Measurements from ENCODE around the gene CNGB1. TPM values are rescaled to one million over a fixed set of nuclear protein-coding genes. Genes with fewer than 3 reads are reported as not detected.
A peak's percentile ranks its signal among the peaks of the same experiment; 100 is the strongest.
"Not testable (repeated sequence)": the region's sequence is repeated elsewhere in the genome, so short reads cannot be mapped to it uniquely, and the experiment has no call there.

The CNGB1 gene
- total RNA-seq, 1 donor from 2014 or later = 0.19 TPM

DNA sequence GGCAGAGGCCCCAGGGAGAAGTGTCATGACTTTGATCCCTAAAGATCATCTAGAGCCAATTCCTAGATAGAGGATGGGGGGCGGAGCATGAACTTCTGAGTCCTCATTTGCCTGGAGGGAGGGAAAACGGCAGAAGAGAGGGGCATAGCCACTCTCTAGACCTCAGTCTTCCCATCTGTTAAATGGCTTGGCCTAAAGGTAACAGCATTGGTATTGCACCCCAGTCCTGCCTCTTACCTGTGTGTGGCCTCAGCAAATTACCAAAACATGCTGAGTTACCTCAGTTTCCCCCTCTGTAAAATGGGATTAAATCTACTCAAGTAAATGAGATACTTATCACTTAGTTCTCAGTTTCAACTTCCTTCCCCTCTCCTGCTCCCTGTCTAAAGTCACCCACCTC lies 47.5 kb downstream of the CNGB1 start:
- H3K4me3 Mint-ChIP-seq = no peak overlapping the region
- TF ChIP-seq, protein P1, sequence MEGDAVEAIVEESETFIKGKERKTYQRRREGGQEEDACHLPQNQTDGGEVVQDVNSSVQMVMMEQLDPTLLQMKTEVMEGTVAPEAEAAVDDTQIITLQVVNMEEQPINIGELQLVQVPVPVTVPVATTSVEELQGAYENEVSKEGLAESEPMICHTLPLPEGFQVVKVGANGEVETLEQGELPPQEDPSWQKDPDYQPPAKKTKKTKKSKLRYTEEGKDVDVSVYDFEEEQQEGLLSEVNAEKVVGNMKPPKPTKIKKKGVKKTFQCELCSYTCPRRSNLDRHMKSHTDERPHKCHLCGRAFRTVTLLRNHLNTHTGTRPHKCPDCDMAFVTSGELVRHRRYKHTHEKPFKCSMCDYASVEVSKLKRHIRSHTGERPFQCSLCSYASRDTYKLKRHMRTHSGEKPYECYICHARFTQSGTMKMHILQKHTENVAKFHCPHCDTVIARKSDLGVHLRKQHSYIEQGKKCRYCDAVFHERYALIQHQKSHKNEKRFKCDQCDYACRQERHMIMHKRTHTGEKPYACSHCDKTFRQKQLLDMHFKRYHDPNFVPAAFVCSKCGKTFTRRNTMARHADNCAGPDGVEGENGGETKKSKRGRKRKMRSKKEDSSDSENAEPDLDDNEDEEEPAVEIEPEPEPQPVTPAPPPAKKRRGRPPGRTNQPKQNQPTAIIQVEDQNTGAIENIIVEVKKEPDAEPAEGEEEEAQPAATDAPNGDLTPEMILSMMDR (conservative IDR thresholded peaks at IDR 0.05) = no peak
- no peak for DNase-seq (ENCODE audit: extremely low spot score, unreplicated experiment)
- no peaks in the 10 kb centered on the region for H3K36me3 Mint-ChIP-seq
- no peaks in the 10 kb centered on the region for H3K9me3 Mint-ChIP-seq
- H3K27me3 Mint-ChIP-seq = no peaks in the 10 kb centered on the region
- H3K27ac Mint-ChIP-seq = no peak overlapping the region
- H3K4me1 Mint-ChIP-seq (ENCODE audit: unreplicated experiment) = no peaks in the 10 kb centered on the region

DNA sequence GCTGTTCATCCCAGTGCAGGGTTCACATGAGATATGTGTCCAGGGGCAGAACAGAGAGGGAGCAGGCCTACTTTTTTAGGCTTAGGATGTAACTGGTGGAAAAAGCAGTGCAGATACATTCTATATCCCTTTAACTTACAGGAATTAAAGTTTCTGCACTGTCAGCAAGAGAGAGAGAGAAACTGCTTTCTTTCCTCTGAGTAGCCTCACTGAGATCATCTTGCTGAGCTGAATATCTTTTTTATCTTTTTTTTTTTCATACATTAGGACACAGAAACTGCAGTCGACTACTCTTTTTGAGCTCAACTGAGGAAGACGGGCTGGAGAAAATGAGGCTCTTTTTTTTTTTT lies 50.1 kb downstream of the CNGB1 start:
- DNase-seq (ENCODE audit: extremely low spot score, unreplicated experiment) = no peak
- Mint-ChIP-seq H3K36me3 (no peaks in the 10 kb centered on the region), H3K27me3 (no peaks in the 10 kb centered on the region), H3K9me3 (no peaks in the 10 kb centered on the region), H3K4me1 (ENCODE audit: unreplicated experiment) (no peaks in the 10 kb centered on the region), H3K27ac (no peak overlapping the region), H3K4me3 (no peak overlapping the region)
- TF ChIP-seq, protein P1 (conservative IDR thresholded peaks at IDR 0.05) = no peak

DNA sequence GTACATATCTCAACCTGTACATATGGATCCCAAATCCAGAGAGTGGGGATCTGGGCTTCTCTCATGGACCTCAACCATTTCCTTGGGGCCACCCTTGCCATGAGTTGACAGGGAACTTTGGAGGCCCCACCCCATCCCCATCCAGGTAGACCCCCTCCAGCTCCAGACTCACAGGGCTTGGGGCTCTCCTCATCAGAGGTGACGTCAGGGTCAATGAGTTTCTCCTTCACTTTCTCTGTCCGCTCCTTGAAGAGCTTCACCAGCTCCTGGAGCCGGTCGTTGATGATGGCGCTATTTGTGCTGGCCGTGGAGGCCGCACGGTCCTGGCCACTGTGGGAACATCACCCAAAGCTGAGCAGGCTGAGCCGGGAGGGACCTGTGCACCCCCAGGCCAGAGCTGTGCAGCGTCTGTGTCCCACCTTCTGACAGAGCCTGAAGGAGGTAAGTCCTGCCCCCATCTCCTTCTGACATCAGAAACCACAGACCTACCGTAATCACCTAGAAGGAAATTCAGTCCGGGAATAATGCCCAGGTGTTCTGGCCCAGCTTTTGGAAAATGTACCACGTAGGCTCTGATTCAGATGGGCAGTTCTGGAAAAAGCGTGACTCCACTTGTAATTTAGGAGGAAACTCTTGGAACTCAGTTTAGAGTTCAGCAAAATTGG lies 50.6 kb downstream of the CNGB1 start:
- Mint-ChIP-seq H3K27me3 (no peaks in the 10 kb centered on the region), H3K4me3 (no peak overlapping the region), H3K9me3 (no peaks in the 10 kb centered on the region), H3K36me3 (no peaks in the 10 kb centered on the region), H3K4me1 (ENCODE audit: unreplicated experiment) (no peaks in the 10 kb centered on the region), H3K27ac (no peak overlapping the region)
- DNase-seq (ENCODE audit: extremely low spot score, unreplicated experiment) = no peak
- TF ChIP-seq, protein P1 (conservative IDR thresholded peaks at IDR 0.05) = no peak

DNA sequence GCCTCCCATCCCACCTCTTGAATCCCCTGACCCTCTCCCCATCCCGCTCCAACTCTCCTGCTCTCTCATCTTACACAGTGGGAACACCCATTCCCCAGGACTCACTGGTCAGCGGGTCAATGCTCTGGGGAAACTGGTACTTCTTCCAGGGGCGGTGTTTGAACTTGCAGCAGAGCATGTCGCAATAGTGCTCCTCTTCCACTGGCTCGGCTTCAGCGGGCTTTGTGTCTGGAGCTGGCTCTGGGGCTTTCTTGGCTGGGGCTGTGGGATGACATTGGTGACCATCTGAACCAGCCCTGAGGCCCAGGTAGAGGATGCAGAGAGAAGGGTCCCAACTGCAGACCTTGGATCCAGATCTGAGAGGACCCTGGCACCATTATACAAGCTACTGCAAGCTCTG lies 51.9 kb downstream of the CNGB1 start:
- no peaks in the 10 kb centered on the region for H3K4me1 Mint-ChIP-seq (ENCODE audit: unreplicated experiment)
- H3K9me3 Mint-ChIP-seq = no peaks in the 10 kb centered on the region
- DNase-seq (ENCODE audit: extremely low spot score, unreplicated experiment) = no peak
- no peak overlapping the region for H3K27ac Mint-ChIP-seq
- H3K4me3 Mint-ChIP-seq = no peak overlapping the region
- H3K36me3 Mint-ChIP-seq = no peaks in the 10 kb centered on the region
- TF ChIP-seq, protein P1 (conservative IDR thresholded peaks at IDR 0.05) = no peak
- H3K27me3 Mint-ChIP-seq = no peaks in the 10 kb centered on the region

DNA sequence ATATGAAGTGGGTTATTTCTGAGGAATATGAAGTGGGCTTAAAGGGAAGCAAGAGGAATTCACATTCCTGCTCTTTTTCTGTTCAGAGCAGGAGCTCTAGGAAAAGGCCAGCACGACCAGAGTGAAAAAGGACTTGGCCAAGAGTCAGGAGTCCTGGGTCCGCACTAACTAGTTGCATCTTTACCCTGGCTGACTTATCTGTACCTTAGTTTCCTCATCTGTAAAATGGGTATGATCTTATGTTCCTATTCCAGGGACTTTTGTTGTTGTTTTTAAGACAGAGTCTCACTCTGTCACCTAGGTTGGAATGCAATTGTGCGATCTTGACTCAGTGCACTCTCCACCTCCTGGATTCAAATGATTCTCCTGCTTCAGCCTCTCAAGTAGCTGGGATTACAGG lies 52.5 kb downstream of the CNGB1 start:
- Mint-ChIP-seq H3K4me3 (no peak overlapping the region), H3K27me3 (no peaks in the 10 kb centered on the region), H3K36me3 (no peaks in the 10 kb centered on the region), H3K4me1 (ENCODE audit: unreplicated experiment) (no peaks in the 10 kb centered on the region), H3K9me3 (no peaks in the 10 kb centered on the region), H3K27ac (no peak overlapping the region)
- DNase-seq (ENCODE audit: extremely low spot score, unreplicated experiment) = no peak
- TF ChIP-seq, protein P1 (conservative IDR thresholded peaks at IDR 0.05) = no peak

DNA sequence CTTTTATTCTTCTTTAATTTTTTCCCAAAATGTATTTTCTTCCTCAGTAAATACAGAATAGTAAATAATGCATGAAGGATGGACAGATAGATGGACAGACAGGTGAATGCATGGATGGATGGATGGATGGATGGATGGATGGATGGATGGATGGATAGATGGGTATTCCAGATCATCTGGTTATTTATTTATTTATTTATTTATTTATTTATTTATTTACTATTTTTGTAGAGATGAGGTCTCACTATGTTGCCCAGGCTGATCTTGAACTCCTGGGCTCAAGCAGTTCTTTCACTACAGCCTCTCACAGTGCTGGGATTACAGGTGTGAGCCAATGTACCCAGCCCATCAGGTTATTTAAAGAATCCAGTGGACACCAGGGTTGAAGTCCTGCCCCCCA lies 53.0 kb downstream of the CNGB1 start:
- not testable (repeated sequence) for H3K27ac Mint-ChIP-seq; DNase-seq (ENCODE audit: extremely low spot score, unreplicated experiment); H3K27me3 Mint-ChIP-seq; H3K9me3 Mint-ChIP-seq; H3K36me3 Mint-ChIP-seq; H3K4me1 Mint-ChIP-seq (ENCODE audit: unreplicated experiment); H3K4me3 Mint-ChIP-seq

DNA sequence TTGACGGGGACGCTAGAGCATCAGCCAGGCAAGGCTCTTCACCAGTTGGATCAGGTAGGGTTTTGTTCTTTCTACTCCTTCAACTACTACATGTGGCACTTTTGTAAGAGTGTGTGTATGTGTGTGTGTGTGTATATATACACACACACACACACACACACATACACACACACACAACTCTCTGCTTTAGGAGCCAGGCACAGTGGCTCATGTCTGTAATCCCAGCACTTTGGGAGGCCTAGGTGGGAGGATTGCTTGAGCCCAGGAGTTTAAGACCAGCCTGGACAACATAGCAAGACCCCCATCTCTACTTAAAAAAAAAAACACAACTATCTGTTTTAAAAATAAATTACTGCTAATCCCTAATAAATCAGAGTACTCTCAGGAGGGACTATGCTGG lies 53.4 kb downstream of the CNGB1 start:
- H3K9me3 Mint-ChIP-seq; H3K4me1 Mint-ChIP-seq (ENCODE audit: unreplicated experiment); H3K36me3 Mint-ChIP-seq; H3K4me3 Mint-ChIP-seq; H3K27me3 Mint-ChIP-seq; DNase-seq (ENCODE audit: extremely low spot score, unreplicated experiment): not testable (repeated sequence)
- peak overlapping the region; percentile 46 for H3K27ac Mint-ChIP-seq

All from type B pancreatic cell (in vitro differentiated cells).